CD4-positive, alpha-beta T cell (primary cell): ENCODE results near the gene ZRSR2. TPM values are rescaled to one million over a fixed set of nuclear protein-coding genes. Genes with fewer than 3 reads are reported as not detected.

Source experiments
- ATAC-seq: fragments of 200-7000 bp; cut with Tn5 transposase; one replicate; pipeline ENCODE4 v1.10.0; 2022; ENCODE audit warnings: mild to moderate bottlenecking; ENCODE audit not compliant: poor library complexity
- CTCF ChIA-PET: fragments of 350-600 bp; sonication (Branson Sonifier 250); formaldehyde crosslinking; loops from one replicate; lab custom pipeline; 2021; ENCODE audit warnings: antibody characterized with exemption, inconsistent platforms; lab: Charles Lee
- POLR2A ChIA-PET: fragments of 350-600 bp; sonication (Branson Sonifier 250); formaldehyde crosslinking; loops from one replicate; lab custom pipeline; 2021; ENCODE audit warnings: antibody characterized with exemption, inconsistent platforms; lab: Charles Lee
- DNase-seq, 14 experiments: peaks; one replicate each; pipeline ENCODE4 v3.0.0-alpha.2; 2013 to 2020; ENCODE audit warnings: mixed read lengths in 2 of 14
- H3K27ac ChIP-seq, 2 donors: one replicate each; pipeline versions ENCODE4 v1.5.1 to v1.7.0; 2013; ENCODE audit warnings: low read length in 2 of 2, low read depth in 1 of 2, mild to moderate bottlenecking in 1 of 2
- H3K27me3 ChIP-seq, 2 experiments: 1 replicate in 1 of 2; 2 replicates in 1 of 2; pipeline versions ENCODE4 v1.6.1 to v1.7.0; 2013; ENCODE audit warnings: low read length in 2 of 2, control low read depth in 1 of 2, mild to moderate bottlenecking in 1 of 2, moderate library complexity in 1 of 2; ENCODE audit not compliant: insufficient read depth in 2 of 2, control insufficient read depth in 1 of 2
- H3K36me3 ChIP-seq: one replicate; pipeline ENCODE4 v1.6.1; 2013; ENCODE audit warnings: low read length, control low read depth; ENCODE audit not compliant: insufficient read depth
- H3K4me1 ChIP-seq: one replicate; pipeline ENCODE4 v1.6.1; 2013; ENCODE audit warnings: low read length, control low read depth; ENCODE audit not compliant: insufficient read depth
- H3K4me3 ChIP-seq: one replicate; pipeline ENCODE4 v1.5.1; 2013; ENCODE audit warnings: mild to moderate bottlenecking, low read length, moderate library complexity
- H3K9me3 ChIP-seq, 2 experiments: 1 replicate in 1 of 2; 2 replicates in 1 of 2; pipeline versions ENCODE4 v1.6.1 to v1.7.0; 2013; ENCODE audit warnings: low read length in 2 of 2, mild to moderate bottlenecking in 2 of 2, control low read depth in 1 of 2, moderate library complexity in 1 of 2; ENCODE audit not compliant: control insufficient read depth in 1 of 2, insufficient read depth in 1 of 2
- H3K27ac Mint-ChIP-seq: one replicate; pipeline ENCODE4 v1.8.0; 2020; ENCODE audit warnings: mixed read lengths
- H3K27me3 Mint-ChIP-seq: one replicate; pipeline ENCODE4 v1.8.0; 2021; ENCODE audit warnings: mixed read lengths
- H3K36me3 Mint-ChIP-seq: one replicate; pipeline ENCODE4 v1.8.0; 2021; ENCODE audit warnings: low read depth, mixed read lengths
- H3K4me1 Mint-ChIP-seq: one replicate; pipeline ENCODE4 v1.8.0; 2021; ENCODE audit warnings: low read depth, mixed read lengths
- H3K4me3 Mint-ChIP-seq: one replicate; pipeline ENCODE4 v1.8.0; 2020; ENCODE audit warnings: mild to moderate bottlenecking, mixed read lengths
- H3K9me3 Mint-ChIP-seq: one replicate; pipeline ENCODE4 v1.8.0; 2020; ENCODE audit warnings: mixed read lengths
- CTCF ChIP-seq: fragments of 200-600 bp; IDR thresholded peaks from one replicate; pipeline ENCODE4 v1.8.0; 2022; ENCODE audit warnings: antibody characterized with exemption, mild to moderate bottlenecking
- intact Hi-C, 2 experiments: fragments of 100-400 bp; cut with DNase I in 1 of 2; cut with micrococcal nuclease in 1 of 2; formaldehyde crosslinking; loops; one replicate each; pipeline versions ENCODE4 v1.15.1 to v1.9.0; 2023 to 2025; cut with DNase I, micrococcal nuclease
- total RNA-seq, 174 experiments: library from RNA in 2 of 174; stranded (reverse) in 2 of 174; gene quantifications; one replicate each; pipeline ENCODE4 v1.2.3 and lab custom pipeline; 2021 to 2026

The ZRSR2 gene
- total RNA-seq, 2 experiments from 2014 or later: 18.4 to 21.1 TPM

DNA sequence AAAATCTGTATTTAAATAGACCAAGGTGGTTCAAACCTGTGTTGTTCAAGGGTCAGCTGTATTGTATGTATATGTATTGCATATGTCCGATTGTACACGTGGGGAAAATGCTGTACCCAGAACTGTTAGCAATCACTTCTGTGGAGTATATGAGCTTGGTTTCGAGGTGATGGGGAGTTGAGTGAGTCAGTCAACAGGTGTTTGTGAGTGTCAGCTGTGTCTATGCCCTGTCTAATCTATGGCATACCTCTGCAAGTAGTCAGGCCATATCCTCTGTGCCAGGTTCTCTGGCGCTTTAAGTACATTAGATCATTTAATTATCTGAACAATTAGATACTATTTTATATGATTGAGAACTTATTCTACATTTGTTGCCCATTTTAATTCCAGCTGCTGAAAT is 7.4 kb downstream of the ZRSR2 start:
- no peak overlapping the region for H3K27ac Mint-ChIP-seq
- no peak for DNase-seq
- peaks cover 26% of the 10 kb centered on the region for H3K4me1 Mint-ChIP-seq
- intact Hi-C loops: loop anchor here (10.0 kb wide), 2 partner anchors 113 to 463 kb away; partner anchors contain the start of gene PIGA (in 1 of the 2)
- H3K9me3 ChIP-seq: no peaks in the 10 kb centered on the region
- POLR2A ChIA-PET: no interaction called here
- no peak for TF ChIP-seq CTCF
- no peak overlapping the region for H3K4me3 Mint-ChIP-seq
- no peak for ATAC-seq
- no peaks in the 10 kb centered on the region for H3K27me3 ChIP-seq
- H3K36me3 ChIP-seq: peaks cover 33% of the 10 kb centered on the region
- no peak overlapping the region for H3K27ac ChIP-seq
- H3K4me1 ChIP-seq: peaks cover 10% of the 10 kb centered on the region
- H3K4me3 ChIP-seq: no peak overlapping the region
- no peaks in the 10 kb centered on the region for H3K27me3 Mint-ChIP-seq
- H3K9me3 Mint-ChIP-seq: no peaks in the 10 kb centered on the region
- CTCF ChIA-PET: interaction anchor here (0.9 kb wide), 1 partner anchor 18 kb away, joined by 3 read pairs; no protein-coding TSS in a partner anchor
- peaks cover 64% of the 10 kb centered on the region for H3K36me3 Mint-ChIP-seq

- ChIA-PET POLR2A (no interaction called here), CTCF (interaction anchor here (1.2 kb wide), 1 partner anchor 27 kb away, joined by 3 read pairs; no protein-coding TSS in a partner anchor)
- Mint-ChIP-seq H3K9me3 (no peaks in the 10 kb centered on the region), H3K27ac (no peak overlapping the region), H3K4me1 (no peaks in the 10 kb centered on the region), H3K36me3 (peaks cover 49% of the 10 kb centered on the region), H3K4me3 (no peak overlapping the region), H3K27me3 (no peaks in the 10 kb centered on the region)
- intact Hi-C loops: no loop called here
- ATAC-seq (no peak), DNase-seq (no peak)
- no peak for TF ChIP-seq CTCF
- Histone ChIP-seq H3K27me3 (no peaks in the 10 kb centered on the region), H3K4me1 (no peaks in the 10 kb centered on the region), H3K36me3 (peaks cover 57% of the 10 kb centered on the region), H3K9me3 (no peaks in the 10 kb centered on the region), H3K4me3 (no peak overlapping the region), H3K27ac (no peak overlapping the region)
Measured at GRCh38 chrX:15804563-15804962, 14.3 kb downstream of the ZRSR2 start.

DNA sequence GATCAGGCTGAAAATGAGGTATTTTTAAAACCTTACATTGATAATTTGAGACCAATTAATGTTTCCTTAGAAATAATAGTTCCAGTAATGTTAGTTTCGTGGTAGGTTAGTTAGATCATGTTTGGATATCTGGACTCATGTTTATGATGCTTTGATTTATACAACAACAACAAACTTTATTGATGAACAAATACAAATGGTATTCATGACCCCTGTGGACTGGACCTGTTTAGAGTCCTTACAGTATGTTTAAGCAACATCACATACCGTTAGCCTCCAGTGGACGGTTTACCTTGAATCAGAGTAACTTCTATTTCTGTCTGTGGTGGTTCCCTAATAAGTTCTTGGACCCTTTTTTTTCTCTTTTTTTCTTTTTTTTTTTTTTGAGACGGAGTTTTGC is 18.0 kb downstream of the ZRSR2 start:
- no peaks in the 10 kb centered on the region for H3K27me3 ChIP-seq
- H3K9me3 ChIP-seq: no peaks in the 10 kb centered on the region
- H3K36me3 ChIP-seq: peaks cover 58% of the 10 kb centered on the region
- Mint-ChIP-seq H3K4me1 (no peaks in the 10 kb centered on the region), H3K9me3 (no peaks in the 10 kb centered on the region), H3K36me3 (peaks cover 65% of the 10 kb centered on the region), H3K27ac (no peak overlapping the region), H3K4me3 (no peak overlapping the region), H3K27me3 (no peaks in the 10 kb centered on the region)
- H3K4me3 ChIP-seq: no peak overlapping the region
- H3K27ac ChIP-seq: no peak overlapping the region
- DNase-seq (no peak), ATAC-seq (no peak)
- intact Hi-C loops: no loop called here
- H3K4me1 ChIP-seq: no peaks in the 10 kb centered on the region
- POLR2A ChIA-PET: no interaction called here
- no peak for TF ChIP-seq CTCF
- CTCF ChIA-PET: interaction anchor here (1.6 kb wide), 1 partner anchor 8 kb away, joined by 5 read pairs; no protein-coding TSS in a partner anchor
